HepG2 (cell line): ENCODE data around the gene NAPG. TPM values are rescaled to one million over a fixed set of nuclear protein-coding genes. Genes with fewer than 3 reads are reported as not detected.

Source experiments
- ATAC-seq: fragments of 200-7000 bp; cut with Tn5 transposase; 3 replicates; pipeline ENCODE4 v1.9.1; 2020; ENCODE audit warnings: mild to moderate bottlenecking, moderate library complexity
- BruUV-seq: library from RNA; stranded (reverse); fragments of 400-500 nt; replicated peaks from 2 replicates; lab custom pipeline; 2021; lab: Mats Ljungman, UMichigan
- CTCF ChIA-PET: fragments of 300-600 bp; formaldehyde crosslinking; extraction: SDS; loops from one replicate; lab custom pipeline; 2021; ENCODE audit warnings: low total read pairs, inconsistent platforms, low intra/inter-chr PET ratio; lab: Yijun Ruan, JAX
- POLR2A ChIA-PET: fragments of 350-600 bp; sonication (Branson Sonifier 250); formaldehyde crosslinking; loops from one replicate; lab custom pipeline; 2020; ENCODE audit warnings: antibody characterized with exemption, inconsistent platforms; lab: Yijun Ruan, JAX
- DNase-seq: peaks from one replicate; pipeline ENCODE4 v3.0.0-alpha.2; 2015; ENCODE audit warnings: low spot score
- FAIRE-seq: peaks from 3 replicates; lab custom pipeline; 2011; peaks lifted over from hg19 to GRCh38; lab: Jason Lieb, UNC
- H2AFZ ChIP-seq: one replicate; pipeline ENCODE4 v1.6.1; 2011; ENCODE audit warnings: low read length, inconsistent platforms
- H3K27ac ChIP-seq: fragments of 300-600 bp; 3 replicates; pipeline ENCODE4 v1.8.0; 2011; ENCODE audit warnings: mixed run types, mild to moderate bottlenecking, mixed read lengths, low read length, inconsistent platforms; ENCODE audit not compliant: insufficient read depth; ENCODE audit errors: extremely low read length
- H3K27me3 ChIP-seq, 2 experiments: fragments of 200-600 bp in 1 of 2; 2 replicates in 1 of 2; 3 replicates in 1 of 2; pipeline versions ENCODE4 v1.6.0 to v1.8.0; 2011; ENCODE audit warnings: low read length in 2 of 2, mild to moderate bottlenecking in 2 of 2, moderate library complexity in 2 of 2, inconsistent platforms in 1 of 2; ENCODE audit not compliant: insufficient read depth in 2 of 2, control insufficient read depth in 1 of 2
- H3K36me3 ChIP-seq, 2 experiments: fragments of 200-600 bp in 1 of 2; replicated peaks in 1 of 2; 2 replicates in 1 of 2; 3 replicates in 1 of 2; pipeline versions ENCODE4 v1.5.1 to v1.8.0; 2011; ENCODE audit warnings: low read length in 2 of 2, inconsistent platforms in 1 of 2; ENCODE audit not compliant: insufficient read depth in 2 of 2, control insufficient read depth in 1 of 2
- H3K4me1 ChIP-seq: 2 replicates; pipeline ENCODE4 v1.5.1; 2012; ENCODE audit warnings: low read length, inconsistent platforms; ENCODE audit not compliant: insufficient read depth
- H3K4me2 ChIP-seq: 2 replicates; pipeline ENCODE4 v1.6.0; 2011; ENCODE audit warnings: low read depth, low read length, inconsistent platforms
- H3K4me3 ChIP-seq, 3 experiments: fragments of 200-600 bp in 1 of 3; sonication (generic), shearing (Covaris generic) in 1 of 3; replicated peaks in 1 of 3; 2 replicates each; pipeline ENCODE4 v1.5.1; 2011 to 2016; ENCODE audit warnings: low read length in 3 of 3, inconsistent platforms in 2 of 3, low read depth in 2 of 3, mild to moderate bottlenecking in 2 of 3, control low read depth in 1 of 3, mixed read lengths in 1 of 3; ENCODE audit not compliant: insufficient read depth in 1 of 3
- H3K79me2 ChIP-seq: one replicate; pipeline ENCODE4 v1.6.1; 2011; ENCODE audit warnings: low read length, inconsistent platforms; ENCODE audit not compliant: insufficient read depth
- H3K9ac ChIP-seq: 2 replicates; pipeline ENCODE4 v1.6.0; 2011; ENCODE audit warnings: mild to moderate bottlenecking, low read depth, low read length, inconsistent platforms; ENCODE audit not compliant: insufficient read depth
- H3K9me3 ChIP-seq: 2 replicates; pipeline ENCODE4 v1.5.1; 2012; ENCODE audit warnings: mild to moderate bottlenecking, low read length
- H4K20me1 ChIP-seq: 2 replicates; pipeline ENCODE4 v1.6.0; 2011; ENCODE audit warnings: inconsistent platforms, mild to moderate bottlenecking, low read length, moderate library complexity; ENCODE audit not compliant: insufficient read depth
- ARNT ChIP-seq: fragments of 450-650 bp; IDR thresholded peaks from 2 replicates; pipeline ENCODE4 v1.6.1; 2017
- DNMT1 ChIP-seq: sonication (generic); formaldehyde crosslinking; IDR thresholded peaks from 2 replicates; pipeline ENCODE4 v1.5.1; 2020; ENCODE audit warnings: mild to moderate bottlenecking, missing genetic modification reagents
- MZF1 ChIP-seq: sonication (generic); formaldehyde crosslinking; IDR thresholded peaks from 2 replicates; pipeline ENCODE4 v1.8.1; 2023; ENCODE audit warnings: mild to moderate bottlenecking, missing genetic modification reagents, borderline replicate concordance
- ZC3H13 ChIP-seq: sonication (generic); formaldehyde crosslinking; IDR thresholded peaks from 2 replicates; pipeline ENCODE4 v1.8.1; 2023; ENCODE audit warnings: mild to moderate bottlenecking, missing genetic modification reagents, moderate library complexity
- ZNF335 ChIP-seq: sonication (generic); formaldehyde crosslinking; IDR thresholded peaks from 2 replicates; pipeline ENCODE4 v1.4.0; 2020; ENCODE audit warnings: missing genetic modification reagents
- ZNF367 ChIP-seq: sonication (generic); formaldehyde crosslinking; IDR thresholded peaks from 2 replicates; pipeline ENCODE4 v1.4.0; 2020; ENCODE audit warnings: missing genetic modification reagents, borderline replicate concordance
- ZNF660 ChIP-seq: sonication (generic); formaldehyde crosslinking; IDR thresholded peaks from 2 replicates; pipeline ENCODE4 v1.5.1; 2020; ENCODE audit warnings: mild to moderate bottlenecking, low read depth, missing genetic modification reagents, borderline replicate concordance
- ZNF737 ChIP-seq: sonication (generic); formaldehyde crosslinking; IDR thresholded peaks from 2 replicates; pipeline ENCODE4 v1.5.0; 2020; ENCODE audit warnings: missing genetic modification reagents, mild to moderate bottlenecking, borderline replicate concordance
- ZSCAN30 ChIP-seq: sonication (generic); formaldehyde crosslinking; IDR thresholded peaks from 2 replicates; pipeline ENCODE4 v1.5.0; 2020; ENCODE audit warnings: mild to moderate bottlenecking, missing genetic modification reagents
- WGBS: methylation state at CpG from one replicate; pipeline ENCODE4 v1.1.6; 2017; ENCODE audit warnings: low lambda C conversion rate; 5-methylcytosine and 5-hydroxymethylcytosine counted together
- in situ Hi-C: cut with HindIII; loops from 2 replicates; pipeline ENCODE4 v1.10.0; 2017; ENCODE audit warnings: low pct_unique_long_range_greater_than_20kb; ENCODE audit not compliant: extremely low pct_ligation_motif_present
- intact Hi-C: fragments of 100-400 bp; cut with micrococcal nuclease; formaldehyde crosslinking; loops from one replicate; pipeline ENCODE4 v1.10.0; 2022; ENCODE audit not compliant: unreplicated experiment
- polyA plus RNA-seq, 8 experiments: library from polyadenylated mRNA; depleted of rRNA in 3 of 8; stranded (reverse) in 7 of 8; unstranded in 1 of 8; fragments of >200 nt; fragmentation: Illumina TruSeq in 4 of 8; extraction: Trizol in 4 of 8; gene quantifications; 2 replicates each; pipeline versions ENCODE4 v1.2.1 to v1.2.3, GENCODE V29; 2011 to 2016; ENCODE audit warnings: low read depth in 4 of 8, missing spikeins in 1 of 8, mixed read lengths in 1 of 8; ENCODE audit not compliant: insufficient read depth in 1 of 8
- total RNA-seq, 5 experiments: library from RNA; depleted of rRNA; stranded (reverse); fragments of >200 nt; fragmentation: Illumina TruSeq; extraction: Trizol; gene quantifications; 2 replicates each; pipeline ENCODE4 v1.2.3, GENCODE V29; 2016; ENCODE audit warnings: low read depth in 1 of 5
- TF ChIP-seq, protein P1 (sequence below), 2 experiments: sonication (generic) in 1 of 2; formaldehyde crosslinking in 1 of 2; IDR thresholded peaks; 2 replicates each; pipeline versions ENCODE4 v1.5.1 to v1.6.1; 2011 to 2020; ENCODE audit warnings: borderline replicate concordance in 1 of 2, low read depth in 1 of 2, low read length in 1 of 2, mild to moderate bottlenecking in 1 of 2, missing genetic modification reagents in 1 of 2, moderate library complexity in 1 of 2
- TF ChIP-seq, protein P2 (sequence below): sonication (generic); formaldehyde crosslinking; IDR thresholded peaks from 2 replicates; pipeline ENCODE4 v1.8.0; 2022; ENCODE audit warnings: missing genetic modification reagents, low read depth, mild to moderate bottlenecking, borderline replicate concordance
- TF ChIP-seq, protein P3 (sequence below): sonication (generic); formaldehyde crosslinking; conservative IDR thresholded peaks from 2 replicates; pipeline ENCODE4 v1.4.0; 2020; ENCODE audit warnings: missing genetic modification reagents

The NAPG gene
- total and polyA plus RNA-seq, 2 of the 13 experiments (the other 11 are each of a cell fraction or from before 2014, with no cell fraction given) = 19.8 to 34.4 TPM

DNA sequence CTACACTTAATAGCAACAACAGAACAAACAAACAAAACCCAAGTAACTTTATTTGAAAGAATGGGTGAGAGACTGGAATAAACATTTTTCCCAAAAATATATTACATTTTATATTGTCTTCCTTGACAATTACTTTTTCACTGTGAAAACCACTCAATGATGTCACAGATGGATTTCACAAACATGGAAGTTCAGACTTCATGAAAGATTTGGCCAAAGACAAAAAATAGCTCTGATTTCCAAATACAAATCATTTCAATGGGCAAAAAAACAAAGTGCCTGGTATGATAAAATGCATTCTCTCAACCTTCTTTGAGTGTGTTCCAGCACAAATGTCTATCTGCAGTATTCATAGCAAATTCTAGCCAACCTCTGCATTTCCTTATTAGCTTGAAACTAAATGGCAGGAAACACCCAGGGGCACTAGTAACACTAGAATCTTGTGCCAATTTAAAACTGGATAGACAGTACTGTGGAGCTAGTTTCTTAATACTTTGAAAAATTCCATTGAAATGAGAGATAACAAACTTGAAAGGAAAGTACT lies 28.5 kb upstream of the NAPG start (continued):
- TF ChIP-seq, protein P1, sequence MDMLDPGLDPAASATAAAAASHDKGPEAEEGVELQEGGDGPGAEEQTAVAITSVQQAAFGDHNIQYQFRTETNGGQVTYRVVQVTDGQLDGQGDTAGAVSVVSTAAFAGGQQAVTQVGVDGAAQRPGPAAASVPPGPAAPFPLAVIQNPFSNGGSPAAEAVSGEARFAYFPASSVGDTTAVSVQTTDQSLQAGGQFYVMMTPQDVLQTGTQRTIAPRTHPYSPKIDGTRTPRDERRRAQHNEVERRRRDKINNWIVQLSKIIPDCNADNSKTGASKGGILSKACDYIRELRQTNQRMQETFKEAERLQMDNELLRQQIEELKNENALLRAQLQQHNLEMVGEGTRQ (IDR thresholded peaks at IDR 0.05; ENCODE audit: low read depth, low read length) = no peak
- TF ChIP-seq, protein P1 (CRISPR knock-in tag; IDR thresholded peaks at IDR 0.05; ENCODE audit: borderline replicate concordance) = no peak
- TF ChIP-seq ZNF737 (no peak), ZNF660 (no peak), DNMT1 (CRISPR knock-in tag) (no peak), ZNF335 (no peak), MZF1 (CRISPR knock-in tag) (no peak), ZNF367 (CRISPR knock-in tag) (no peak), ARNT (no peak)
- TF ChIP-seq, protein P2, sequence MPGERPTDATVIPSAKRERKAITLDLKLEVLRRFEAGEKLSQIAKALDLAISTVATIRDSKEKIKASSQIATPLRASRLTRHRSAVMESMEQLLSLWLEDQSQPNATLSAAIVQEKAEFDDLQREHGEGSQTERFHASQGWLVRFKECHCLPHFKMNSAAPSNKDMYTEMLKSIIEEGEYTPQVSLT = no peak

DNA sequence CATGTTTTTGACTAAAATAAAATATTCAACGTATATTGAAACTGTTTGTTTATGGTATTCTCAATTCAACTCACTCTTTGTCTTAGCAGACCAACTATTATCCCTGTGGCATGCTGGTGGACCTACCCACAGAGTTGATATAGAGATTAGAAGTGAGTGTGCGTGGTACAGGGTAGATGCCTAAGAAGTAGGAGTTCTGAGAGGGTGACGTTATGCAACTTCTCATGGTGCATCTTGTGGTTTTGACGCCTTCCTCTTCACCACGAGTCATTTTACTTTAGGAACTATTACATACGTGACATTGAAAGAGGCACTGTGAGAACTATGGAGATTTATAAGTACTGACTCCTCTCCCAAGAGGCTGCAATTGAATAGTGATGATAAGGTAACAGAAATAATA lies 26.6 kb upstream of the NAPG start:
- no peak overlapping the region for H3K9ac ChIP-seq
- H3K36me3 ChIP-seq = no peaks in the 10 kb centered on the region
- H3K9me3 ChIP-seq = no peaks in the 10 kb centered on the region
- BruUV-seq = no TSS peak
- no peaks in the 10 kb centered on the region for H3K79me2 ChIP-seq
- H4K20me1 ChIP-seq = no peaks in the 10 kb centered on the region
- TF ChIP-seq, protein P3, sequence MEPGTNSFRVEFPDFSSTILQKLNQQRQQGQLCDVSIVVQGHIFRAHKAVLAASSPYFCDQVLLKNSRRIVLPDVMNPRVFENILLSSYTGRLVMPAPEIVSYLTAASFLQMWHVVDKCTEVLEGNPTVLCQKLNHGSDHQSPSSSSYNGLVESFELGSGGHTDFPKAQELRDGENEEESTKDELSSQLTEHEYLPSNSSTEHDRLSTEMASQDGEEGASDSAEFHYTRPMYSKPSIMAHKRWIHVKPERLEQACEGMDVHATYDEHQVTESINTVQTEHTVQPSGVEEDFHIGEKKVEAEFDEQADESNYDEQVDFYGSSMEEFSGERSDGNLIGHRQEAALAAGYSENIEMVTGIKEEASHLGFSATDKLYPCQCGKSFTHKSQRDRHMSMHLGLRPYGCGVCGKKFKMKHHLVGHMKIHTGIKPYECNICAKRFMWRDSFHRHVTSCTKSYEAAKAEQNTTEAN (CRISPR knock-in tag) = no peak
- no peak for TF ChIP-seq ZSCAN30 (CRISPR knock-in tag)
- TF ChIP-seq ZC3H13 (CRISPR knock-in tag) = no peak
- no peak overlapping the region for H2AFZ ChIP-seq
- no peak overlapping the region for H3K4me2 ChIP-seq
- H3K4me3 ChIP-seq = no peak overlapping the region
- in situ Hi-C loops = no loop called here
- ChIA-PET CTCF (no interaction called here), POLR2A (no interaction called here)
- H3K27me3 ChIP-seq = no peaks in the 10 kb centered on the region; a peak in 1 of 5 replicates
- FAIRE-seq (no peak), ATAC-seq (no peak), DNase-seq (no peak)
- no peaks in the 10 kb centered on the region for H3K4me1 ChIP-seq
- intact Hi-C loops = no loop called here
- H3K27ac ChIP-seq = no peak overlapping the region
- WGBS = 27% methylated on average over 6 of the region's 6 CpGs
